ENCODE results near the gene HNRNPAB. TPM values are rescaled to one million over a fixed set of nuclear protein-coding genes. Genes with fewer than 3 reads are reported as not detected.
A peak's percentile ranks its signal among the peaks of the same experiment; 100 is the strongest.

The HNRNPAB gene
- total RNA-seq, 1 donor from 2014 or later = 118 TPM

GRCh38 chr5:178234121-178234749 lies 29.9 kb downstream of the HNRNPAB start:
- intact Hi-C loops (cut with micrococcal nuclease) = loop anchor here (2.0 kb wide), 1 partner anchor 393 kb away; the partner anchor contains the start of gene CLK4
- Mint-ChIP-seq H3K9me3 (no peaks in the 10 kb centered on the region), H3K27me3 (no peaks in the 10 kb centered on the region), H3K27ac (peak overlapping the region; percentile 30), H3K4me1 (peaks cover 58% of the 10 kb centered on the region), H3K36me3 (ENCODE audit: low read depth) (peaks cover 24% of the 10 kb centered on the region), H3K4me3 (no peak overlapping the region)
- ChIA-PET CTCF (interaction anchor here (0.6 to 1.5 kb wide), 8 partner anchors 17 to 1259 kb away, joined by 3 to 18 read pairs (median 3); partner anchors contain the start of genes HNRNPAB and ZNF354A), POLR2A (interaction anchor here (0.7 to 1.0 kb wide), 4 partner anchors 10 to 317 kb away, joined by 3 to 6 read pairs (median 4); partner anchors contain the start of gene HNRNPAB)
- DNase-seq (no peak), ATAC-seq (ENCODE audit: low read depth) (no peak)
- TF ChIP-seq CTCF (IDR thresholded peaks at IDR 0.05) = no peak

GRCh38 chr5:178234750-178235587 lies 30.6 kb downstream of the HNRNPAB start:
- H3K4me1 Mint-ChIP-seq = peaks cover 56% of the 10 kb centered on the region
- ATAC-seq (ENCODE audit: low read depth) = no peak
- H3K36me3 Mint-ChIP-seq (ENCODE audit: low read depth) = peaks cover 17% of the 10 kb centered on the region
- H3K27ac Mint-ChIP-seq = peak overlapping the region; percentile 54
- ChIA-PET POLR2A (interaction anchor here (0.8 to 1.0 kb wide), 3 partner anchors 10 to 316 kb away, joined by 4 to 6 read pairs (median 5); partner anchors contain the start of gene HNRNPAB), CTCF (interaction anchor here (0.6 to 1.5 kb wide), 9 partner anchors 16 to 1259 kb away, joined by 3 to 18 read pairs (median 3); partner anchors contain the start of genes HNRNPAB and ZNF354A)
- H3K9me3 Mint-ChIP-seq = no peaks in the 10 kb centered on the region
- intact Hi-C loops (cut with micrococcal nuclease) = loop anchor here (2.0 to 5.0 kb wide), 3 partner anchors 227 to 1257 kb away; partner anchors contain the start of gene CLK4
- no peak for TF ChIP-seq CTCF (IDR thresholded peaks at IDR 0.05)
- H3K27me3 Mint-ChIP-seq = no peaks in the 10 kb centered on the region
- DNase-seq = peak; percentile 64
- H3K4me3 Mint-ChIP-seq = peak overlapping the region; percentile 41

GRCh38 chr5:178235588-178235974 lies 31.2 kb downstream of the HNRNPAB start:
- intact Hi-C loops (cut with micrococcal nuclease) = loop anchor here (2.0 to 5.0 kb wide), 3 partner anchors 227 to 1257 kb away; partner anchors contain the start of gene CLK4
- Mint-ChIP-seq H3K9me3 (no peaks in the 10 kb centered on the region), H3K27me3 (no peaks in the 10 kb centered on the region), H3K4me1 (peaks cover 56% of the 10 kb centered on the region), H3K4me3 (no peak overlapping the region), H3K27ac (no peak overlapping the region), H3K36me3 (ENCODE audit: low read depth) (peaks cover 11% of the 10 kb centered on the region)
- CTCF ChIA-PET = interaction anchor here (1.0 to 1.5 kb wide), 7 partner anchors 16 to 495 kb away, joined by 3 to 18 read pairs (median 3); partner anchors contain the start of genes HNRNPAB and ZNF354A
- POLR2A ChIA-PET = interaction anchor here (1.0 kb wide), 2 partner anchors 31 to 315 kb away, joined by 5 to 6 read pairs; partner anchors contain the start of gene HNRNPAB
- no peak for DNase-seq
- TF ChIP-seq CTCF (IDR thresholded peaks at IDR 0.05) = no peak
- ATAC-seq (ENCODE audit: low read depth) = no peak

GRCh38 chr5:178236126-178236525 lies 31.8 kb downstream of the HNRNPAB start:
- H3K4me3 Mint-ChIP-seq = no peak overlapping the region
- TF ChIP-seq CTCF (IDR thresholded peaks at IDR 0.05) = no peak
- H3K4me1 Mint-ChIP-seq = peaks cover 56% of the 10 kb centered on the region
- ATAC-seq (ENCODE audit: low read depth) = no peak
- intact Hi-C loops (cut with micrococcal nuclease) = loop anchor here (5.0 kb wide), 2 partner anchors 226 to 1256 kb away; no protein-coding TSS in a partner anchor
- H3K36me3 Mint-ChIP-seq (ENCODE audit: low read depth) = peaks cover 6% of the 10 kb centered on the region
- CTCF ChIA-PET = interaction anchor here (1.3 kb wide), 1 partner anchor 225 kb away, joined by 3 read pairs; no protein-coding TSS in a partner anchor
- H3K27ac Mint-ChIP-seq = no peak overlapping the region
- no peak for DNase-seq
- no peaks in the 10 kb centered on the region for H3K9me3 Mint-ChIP-seq
- no peaks in the 10 kb centered on the region for H3K27me3 Mint-ChIP-seq
- POLR2A ChIA-PET = no interaction called here

Measured in activated B cell treated with CpG ODN at 0.5 μM for 24 hours (primary cell).